Measurements from ENCODE around the gene EPC2. TPM values are rescaled to one million over a fixed set of nuclear protein-coding genes. Genes with fewer than 3 reads are reported as not detected.

Gene EPC2
- total RNA-seq, 1 experiment from 2014 or later: 19.6 TPM

GRCh38 chr2:148656516-148656915, 12.0 kb downstream of the EPC2 start (continued):
- TF ChIP-seq, protein P1, sequence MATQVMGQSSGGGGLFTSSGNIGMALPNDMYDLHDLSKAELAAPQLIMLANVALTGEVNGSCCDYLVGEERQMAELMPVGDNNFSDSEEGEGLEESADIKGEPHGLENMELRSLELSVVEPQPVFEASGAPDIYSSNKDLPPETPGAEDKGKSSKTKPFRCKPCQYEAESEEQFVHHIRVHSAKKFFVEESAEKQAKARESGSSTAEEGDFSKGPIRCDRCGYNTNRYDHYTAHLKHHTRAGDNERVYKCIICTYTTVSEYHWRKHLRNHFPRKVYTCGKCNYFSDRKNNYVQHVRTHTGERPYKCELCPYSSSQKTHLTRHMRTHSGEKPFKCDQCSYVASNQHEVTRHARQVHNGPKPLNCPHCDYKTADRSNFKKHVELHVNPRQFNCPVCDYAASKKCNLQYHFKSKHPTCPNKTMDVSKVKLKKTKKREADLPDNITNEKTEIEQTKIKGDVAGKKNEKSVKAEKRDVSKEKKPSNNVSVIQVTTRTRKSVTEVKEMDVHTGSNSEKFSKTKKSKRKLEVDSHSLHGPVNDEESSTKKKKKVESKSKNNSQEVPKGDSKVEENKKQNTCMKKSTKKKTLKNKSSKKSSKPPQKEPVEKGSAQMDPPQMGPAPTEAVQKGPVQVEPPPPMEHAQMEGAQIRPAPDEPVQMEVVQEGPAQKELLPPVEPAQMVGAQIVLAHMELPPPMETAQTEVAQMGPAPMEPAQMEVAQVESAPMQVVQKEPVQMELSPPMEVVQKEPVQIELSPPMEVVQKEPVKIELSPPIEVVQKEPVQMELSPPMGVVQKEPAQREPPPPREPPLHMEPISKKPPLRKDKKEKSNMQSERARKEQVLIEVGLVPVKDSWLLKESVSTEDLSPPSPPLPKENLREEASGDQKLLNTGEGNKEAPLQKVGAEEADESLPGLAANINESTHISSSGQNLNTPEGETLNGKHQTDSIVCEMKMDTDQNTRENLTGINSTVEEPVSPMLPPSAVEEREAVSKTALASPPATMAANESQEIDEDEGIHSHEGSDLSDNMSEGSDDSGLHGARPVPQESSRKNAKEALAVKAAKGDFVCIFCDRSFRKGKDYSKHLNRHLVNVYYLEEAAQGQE (IDR thresholded peaks at IDR 0.05; ENCODE audit: low read depth): no peak
- TF ChIP-seq POLR2AphosphoS5 (IDR thresholded peaks at IDR 0.05; ENCODE audit: low read depth, low read length): no peak

DNA sequence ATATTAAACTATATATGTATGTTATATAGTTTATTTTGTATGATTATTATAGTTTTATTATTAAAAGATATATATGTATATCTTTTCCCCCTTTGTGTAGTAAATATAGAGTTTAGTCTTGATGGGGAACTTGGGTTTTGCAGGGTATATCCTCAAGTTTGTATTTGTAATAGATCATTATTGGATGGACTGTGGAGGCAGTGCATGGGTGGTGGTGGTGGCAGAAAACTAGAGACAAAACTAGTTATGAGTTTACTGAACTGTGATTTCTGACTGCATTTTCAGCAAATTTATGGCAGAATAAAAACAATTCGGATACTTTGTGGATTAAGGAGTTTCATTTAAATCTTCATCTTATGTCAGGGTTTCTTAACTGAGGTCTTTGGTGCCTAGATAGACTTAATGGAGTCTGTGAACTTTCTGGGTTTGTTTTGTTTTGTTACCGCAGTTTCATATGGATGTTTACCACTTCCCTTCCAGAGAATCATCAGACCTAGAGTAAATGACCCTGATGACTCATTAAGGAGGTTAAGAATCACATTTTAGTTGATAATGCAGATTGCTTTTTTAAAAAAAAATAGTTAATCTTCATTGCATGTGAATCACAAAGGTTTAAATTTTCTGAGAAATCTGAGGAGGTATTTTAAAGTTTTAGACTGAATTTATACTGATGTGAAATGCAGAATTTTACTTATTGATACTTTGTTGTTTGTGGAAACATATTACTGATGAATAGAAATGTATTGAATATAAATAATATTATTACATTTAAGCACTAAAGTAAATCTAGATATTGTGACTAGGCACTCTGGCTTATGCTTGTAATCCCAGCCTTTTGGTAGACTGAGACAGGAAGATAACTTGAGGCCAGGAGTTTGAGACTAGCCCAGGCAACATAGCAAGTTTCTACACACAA, 14.5 kb downstream of the EPC2 start:
- no peaks in the 10 kb centered on the region for H3K9me3 ChIP-seq (ENCODE audit: control insufficient read depth in 1 of 2, insufficient read depth in 1 of 2, low read depth in 1 of 2, low read length in 2 of 2)
- H3K4me3 ChIP-seq (replicated peaks in 1 of 2; ENCODE audit: low read depth in 1 of 2, low read length in 2 of 2): no peak overlapping the region
- H3K9ac ChIP-seq (ENCODE audit: low read length): no peak overlapping the region
- peaks cover 0 to 3% of the 10 kb centered on the region in 2 experiments; a peak in 1 of 4 replicates for H3K4me1 ChIP-seq (ENCODE audit: control insufficient read depth in 1 of 2, insufficient read depth in 2 of 2, low read length in 2 of 2)
- intact Hi-C loops (cut with micrococcal nuclease): no loop called here
- no peaks in the 10 kb centered on the region for H3K27me3 ChIP-seq (ENCODE audit: insufficient read depth, low read length)
- RAD21 ChIA-PET (ENCODE audit: low non-redundant PET in 1 of 2, low total read pairs in 2 of 2, uncharacterized antibody in 2 of 2, unreplicated experiment in 2 of 2): no interaction called here
- H3K36me3 ChIP-seq (ENCODE audit: control insufficient read depth in 1 of 2, insufficient read depth in 2 of 2, low read length in 2 of 2): no peaks in the 10 kb centered on the region
- H3K4me2 ChIP-seq (ENCODE audit: low read length): no peak overlapping the region; the same call in 1 of the 2 replicates
- POLR2A ChIA-PET: no interaction called here
- H3K79me2 ChIP-seq (ENCODE audit: insufficient read depth, low read length): peaks cover 91% of the 10 kb centered on the region
- no peak for DNase-seq (ENCODE audit: low read depth, low spot score)
- CTCF ChIA-PET: no interaction called here
- no peak for ATAC-seq
- no peak overlapping the region for H3K27ac ChIP-seq (ENCODE audit: low read depth, low read length)
- BruUV-seq (replicated peaks): no TSS peak
- H4K20me1 ChIP-seq (ENCODE audit: insufficient read depth): peaks cover 9% of the 10 kb centered on the region; the same call in 1 of the 2 replicates
- H2AFZ ChIP-seq (ENCODE audit: low read depth, low read length, poor library complexity, severe bottlenecking): no peak overlapping the region
- no peaks in the 10 kb centered on the region for H3K9me2 ChIP-seq (ENCODE audit: insufficient read depth)
- no peak for TF ChIP-seq ELF1 (IDR thresholded peaks at IDR 0.05; ENCODE audit: borderline replicate concordance, low read depth)
- TF ChIP-seq, protein P2, sequence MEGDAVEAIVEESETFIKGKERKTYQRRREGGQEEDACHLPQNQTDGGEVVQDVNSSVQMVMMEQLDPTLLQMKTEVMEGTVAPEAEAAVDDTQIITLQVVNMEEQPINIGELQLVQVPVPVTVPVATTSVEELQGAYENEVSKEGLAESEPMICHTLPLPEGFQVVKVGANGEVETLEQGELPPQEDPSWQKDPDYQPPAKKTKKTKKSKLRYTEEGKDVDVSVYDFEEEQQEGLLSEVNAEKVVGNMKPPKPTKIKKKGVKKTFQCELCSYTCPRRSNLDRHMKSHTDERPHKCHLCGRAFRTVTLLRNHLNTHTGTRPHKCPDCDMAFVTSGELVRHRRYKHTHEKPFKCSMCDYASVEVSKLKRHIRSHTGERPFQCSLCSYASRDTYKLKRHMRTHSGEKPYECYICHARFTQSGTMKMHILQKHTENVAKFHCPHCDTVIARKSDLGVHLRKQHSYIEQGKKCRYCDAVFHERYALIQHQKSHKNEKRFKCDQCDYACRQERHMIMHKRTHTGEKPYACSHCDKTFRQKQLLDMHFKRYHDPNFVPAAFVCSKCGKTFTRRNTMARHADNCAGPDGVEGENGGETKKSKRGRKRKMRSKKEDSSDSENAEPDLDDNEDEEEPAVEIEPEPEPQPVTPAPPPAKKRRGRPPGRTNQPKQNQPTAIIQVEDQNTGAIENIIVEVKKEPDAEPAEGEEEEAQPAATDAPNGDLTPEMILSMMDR (IDR thresholded peaks at IDR 0.05 in 2 of 3, conservative IDR thresholded peaks at IDR 0.05 in 1 of 3; ENCODE audit: borderline replicate concordance in 1 of 3, insufficient read depth in 1 of 3, low read depth in 2 of 3, low read length in 2 of 3): no peak
- TF ChIP-seq TCF7L2 (IDR thresholded peaks at IDR 0.05; ENCODE audit: borderline replicate concordance, extremely low read depth, insufficient read depth, insufficient read length): no peak
- TF ChIP-seq JUND (IDR thresholded peaks at IDR 0.05): no peak
- TF ChIP-seq YY1 (IDR thresholded peaks at IDR 0.05; ENCODE audit: extremely low read depth, insufficient replicate concordance, low read depth, low read length): no peak
- no peak for TF ChIP-seq CEBPB (IDR thresholded peaks at IDR 0.05; ENCODE audit: low read depth)
- TF ChIP-seq EZH2phosphoT487 (IDR thresholded peaks at IDR 0.05; ENCODE audit: borderline replicate concordance): no peak
- TF ChIP-seq, protein P1 (IDR thresholded peaks at IDR 0.05; ENCODE audit: low read depth): no peak
- TF ChIP-seq CBX3 (IDR thresholded peaks at IDR 0.05; ENCODE audit: low read depth): no peak
- no peak for TF ChIP-seq SIN3A (IDR thresholded peaks at IDR 0.05; ENCODE audit: low read depth)
- no peak for TF ChIP-seq SP1 (IDR thresholded peaks at IDR 0.05; ENCODE audit: low read depth)
- TF ChIP-seq EZH2 (IDR thresholded peaks at IDR 0.05): no peak
- TF ChIP-seq, protein P3, sequence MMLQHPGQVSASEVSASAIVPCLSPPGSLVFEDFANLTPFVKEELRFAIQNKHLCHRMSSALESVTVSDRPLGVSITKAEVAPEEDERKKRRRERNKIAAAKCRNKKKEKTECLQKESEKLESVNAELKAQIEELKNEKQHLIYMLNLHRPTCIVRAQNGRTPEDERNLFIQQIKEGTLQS (IDR thresholded peaks at IDR 0.05): no peak

Data from HCT116 (cell line).